Fibroblast of the conjunctiva (primary cell): ENCODE data around the gene DNAJB11.
"Not testable (repeated sequence)": the region's sequence is repeated elsewhere in the genome, so short reads cannot be mapped to it uniquely, and the experiment has no call there.

ENCODE experiments used
- DNase-seq: peaks from one replicate; pipeline ENCODE4 v3.0.0-alpha.2; 2010; ENCODE audit warnings: low read depth

The DNAJB11 gene

DNA sequence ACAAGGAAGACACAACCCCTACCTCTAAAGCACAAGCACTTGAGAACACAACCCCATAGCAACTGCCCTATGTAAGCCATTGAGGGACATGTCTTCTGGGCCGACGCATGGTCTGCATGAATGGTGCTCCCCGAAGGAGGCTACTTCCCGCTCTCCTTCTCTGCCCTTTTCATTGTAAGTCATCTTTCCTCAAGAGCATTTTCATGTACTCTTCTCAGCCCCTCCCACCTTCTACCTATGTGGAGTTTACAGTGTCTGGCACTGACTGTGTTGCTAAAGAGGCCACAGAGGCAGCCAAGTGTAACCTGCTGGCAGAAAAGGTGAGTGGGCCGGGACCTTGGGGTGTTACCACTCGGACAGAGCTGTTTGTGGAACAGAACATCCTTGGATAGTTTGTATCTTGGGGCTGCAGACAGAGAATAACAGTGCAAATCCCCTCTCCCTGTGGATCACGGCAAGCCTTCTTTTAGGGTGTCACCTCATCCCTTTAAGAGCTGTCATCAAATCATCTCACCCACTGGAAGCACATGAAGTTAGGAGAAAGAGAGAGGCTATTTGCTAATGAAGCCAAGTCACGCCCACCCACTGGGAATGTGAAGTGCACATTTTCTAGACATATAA, 47.9 kb downstream of the DNAJB11 start:
- DNase-seq: no peak

DNA sequence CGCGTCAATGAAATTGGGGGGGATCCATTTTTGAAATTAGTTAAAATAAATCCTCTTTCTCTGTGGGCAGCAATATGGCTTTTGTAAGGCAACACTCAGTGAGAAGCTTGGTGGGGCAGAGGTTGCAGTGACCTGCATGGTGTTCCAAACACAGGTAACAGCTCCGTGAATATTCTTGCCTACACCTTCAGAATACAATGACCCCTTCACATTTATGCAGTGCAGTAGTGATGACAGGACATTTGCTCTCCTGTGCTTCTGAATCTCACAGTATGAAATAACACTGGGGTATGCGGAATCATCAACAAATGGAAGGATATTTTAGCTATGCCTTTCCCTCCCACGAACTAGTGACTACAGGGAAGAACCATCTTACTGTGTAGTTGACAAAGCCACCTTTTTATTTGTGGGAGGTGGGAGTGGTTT, 49.3 kb downstream of the DNAJB11 start:
- DNase-seq: no peak

DNA sequence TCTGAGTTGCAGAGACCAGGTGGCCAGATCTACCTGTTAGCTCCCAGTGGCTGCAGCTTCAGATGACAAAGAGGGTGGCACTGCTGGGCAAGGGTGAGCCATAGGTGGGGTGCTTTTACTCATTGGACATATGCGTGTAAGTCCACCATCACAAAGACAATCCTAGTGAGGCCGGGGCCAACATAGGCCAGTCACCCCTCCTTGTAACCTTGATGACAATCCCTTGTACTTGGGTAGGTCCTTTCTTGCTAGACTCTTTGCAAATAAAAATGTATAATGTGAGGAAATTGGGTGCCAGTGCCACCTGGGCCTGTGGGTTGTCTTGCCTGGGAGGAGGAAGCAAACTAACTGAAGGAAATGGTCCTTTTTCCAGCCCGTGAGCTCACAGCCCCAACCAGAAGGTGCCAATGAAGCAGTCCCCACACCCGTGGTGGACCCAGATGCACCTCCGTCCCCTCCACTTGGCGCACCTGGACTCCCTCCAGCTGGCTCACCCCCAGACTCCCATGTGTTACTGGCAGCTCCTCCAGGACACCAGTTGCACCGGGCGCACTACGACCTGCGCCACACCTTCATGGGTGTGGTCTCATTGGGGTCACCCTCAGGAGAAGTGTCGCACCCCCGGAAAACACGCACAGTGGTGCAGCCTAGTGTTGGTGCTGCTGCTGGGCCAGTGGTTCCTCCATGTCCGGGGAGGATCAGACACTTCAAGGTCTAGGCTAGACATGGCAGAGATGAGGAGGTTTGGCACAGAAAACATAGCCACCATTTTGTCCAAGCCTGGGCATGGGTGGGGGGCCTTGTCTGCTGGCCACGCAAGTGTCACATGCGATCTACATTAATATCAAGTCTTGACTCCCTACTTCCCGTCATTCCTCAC, 49.9 kb downstream of the DNAJB11 start:
- DNase-seq: no peak

DNA sequence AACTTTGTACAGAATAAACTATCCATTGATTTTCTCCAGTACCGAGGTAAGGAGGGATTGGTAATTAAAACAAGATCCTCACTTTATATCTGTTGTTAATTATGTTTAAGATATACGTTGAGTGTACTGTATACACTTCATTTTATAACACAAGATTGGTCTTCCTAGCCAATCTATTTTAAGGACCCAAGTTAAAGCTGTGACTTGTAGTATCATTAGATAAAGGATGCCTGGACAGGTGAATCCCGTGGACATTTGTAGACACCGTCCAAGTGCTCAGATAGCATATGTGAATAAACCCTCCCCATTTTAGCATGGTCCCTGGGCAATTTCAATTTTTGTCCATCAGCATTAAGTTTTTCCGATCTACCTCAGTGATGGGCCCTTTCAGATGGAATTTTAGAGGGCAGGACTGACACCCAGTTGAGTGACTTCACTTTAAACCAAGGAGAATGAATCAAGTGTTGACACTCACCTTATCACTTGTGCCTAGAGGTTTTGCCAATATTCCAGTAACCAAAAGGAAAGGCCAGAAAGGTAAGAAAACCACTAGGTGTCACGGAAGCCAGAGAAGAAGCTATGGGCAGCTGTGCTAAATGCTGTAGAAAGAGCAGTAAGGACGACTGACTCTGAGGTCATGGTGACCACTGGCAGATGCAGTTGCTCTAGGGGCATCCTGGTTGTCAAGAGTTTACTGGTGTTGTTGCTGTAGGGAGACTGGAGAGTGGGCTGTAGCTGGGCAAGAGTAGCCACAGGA, 51.6 kb downstream of the DNAJB11 start:
- DNase-seq: no peak

DNA sequence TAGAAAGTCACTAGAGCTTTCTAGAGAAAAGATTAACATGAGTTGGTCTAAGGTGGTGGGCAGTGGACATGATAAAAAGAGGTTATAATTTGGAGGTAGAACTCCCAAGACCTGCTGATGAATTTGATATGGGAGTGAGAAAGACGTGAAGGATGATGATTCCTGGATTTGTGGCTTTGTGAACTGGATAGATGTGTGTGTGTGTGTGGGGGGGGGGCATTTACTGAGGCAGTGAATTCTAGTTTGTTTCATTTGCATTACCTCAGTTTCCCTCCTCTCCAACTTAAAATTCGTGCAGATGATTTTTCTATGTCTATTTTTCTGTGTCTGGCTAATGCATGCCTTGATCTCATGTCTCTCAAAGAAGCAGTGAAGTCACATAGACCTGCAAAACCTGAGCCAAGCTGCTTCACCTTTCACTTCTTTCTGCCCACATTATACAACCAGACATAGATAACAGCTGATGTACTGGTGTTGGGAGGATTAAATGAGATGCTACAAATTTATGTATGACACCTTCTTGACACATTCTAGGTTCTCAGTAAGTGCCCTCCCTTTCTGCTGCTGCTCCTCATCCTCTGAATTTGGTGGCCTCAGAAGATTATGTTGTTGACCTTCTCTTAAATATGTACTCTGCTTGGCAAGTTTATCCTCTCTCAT, 52.3 kb downstream of the DNAJB11 start:
- DNase-seq: no peak

DNA sequence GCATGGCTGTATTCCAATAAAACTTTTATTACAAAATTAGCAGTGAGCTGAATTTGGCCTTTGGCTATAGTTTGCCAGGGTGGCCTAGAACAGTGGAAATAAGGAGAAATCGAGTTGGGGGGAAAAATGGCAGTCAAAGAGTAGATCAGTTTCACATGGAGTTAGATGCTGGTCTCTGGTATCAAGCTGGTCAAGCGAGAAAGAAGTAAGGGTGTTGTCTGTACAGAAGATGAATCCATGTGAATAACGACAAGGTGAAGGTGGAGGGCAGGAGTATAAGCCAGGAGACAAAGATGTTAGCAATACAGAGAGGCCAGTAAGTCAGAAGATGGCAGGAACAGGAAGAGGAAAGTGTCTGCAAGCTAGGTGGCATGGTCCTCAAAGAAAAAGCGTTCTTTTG, 54.1 kb downstream of the DNAJB11 start:
- no peak for DNase-seq

DNA sequence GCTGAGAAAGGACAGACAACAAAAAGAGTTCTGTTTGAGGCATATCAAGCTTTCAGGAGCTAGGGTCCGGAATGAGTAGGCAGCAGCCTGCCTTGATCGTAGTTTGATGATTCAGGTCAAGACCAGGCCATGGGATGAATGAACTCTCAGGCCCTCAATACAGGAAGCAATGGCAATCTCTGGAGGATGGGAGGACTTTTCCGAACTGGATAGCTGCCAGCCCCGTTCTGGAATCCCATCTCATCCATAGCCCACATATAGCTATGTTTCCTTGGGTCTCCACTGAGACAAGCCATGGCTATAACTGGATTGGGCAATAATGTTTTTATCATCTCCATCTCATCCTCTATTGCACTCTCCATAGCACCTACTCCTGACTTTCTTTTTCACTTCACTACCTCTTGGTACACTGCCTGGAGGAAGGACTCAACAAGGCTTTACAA, 55.1 kb downstream of the DNAJB11 start:
- no peak for DNase-seq

DNA sequence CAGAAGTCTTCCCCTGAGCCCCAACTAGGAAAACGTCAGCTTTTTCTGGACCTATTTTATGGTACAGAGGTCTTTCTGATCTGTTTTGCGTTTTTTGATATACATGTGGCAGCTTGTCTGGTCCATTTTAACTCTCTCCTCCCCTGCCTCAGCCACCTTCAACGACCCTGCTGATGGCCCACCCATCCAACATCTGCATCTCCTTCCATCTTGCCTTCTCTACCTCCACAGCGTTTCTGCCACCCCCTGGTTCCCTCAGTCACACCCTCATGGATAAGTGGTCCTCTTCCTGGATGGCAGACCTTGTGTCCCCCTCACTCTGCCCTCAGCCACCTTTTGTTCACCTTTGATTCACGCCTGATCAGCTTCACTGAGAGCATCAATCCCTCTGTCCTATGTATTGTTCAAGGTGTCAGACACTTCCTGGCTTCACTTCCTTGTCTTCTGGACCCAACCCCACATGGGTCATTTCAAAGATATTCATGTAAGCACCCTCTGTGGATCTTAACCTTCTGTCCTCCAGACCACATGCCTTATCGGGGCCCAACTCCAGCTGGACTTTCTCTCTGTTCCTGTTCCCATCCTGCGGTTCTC, 55.8 kb downstream of the DNAJB11 start:
- no peak for DNase-seq

DNA sequence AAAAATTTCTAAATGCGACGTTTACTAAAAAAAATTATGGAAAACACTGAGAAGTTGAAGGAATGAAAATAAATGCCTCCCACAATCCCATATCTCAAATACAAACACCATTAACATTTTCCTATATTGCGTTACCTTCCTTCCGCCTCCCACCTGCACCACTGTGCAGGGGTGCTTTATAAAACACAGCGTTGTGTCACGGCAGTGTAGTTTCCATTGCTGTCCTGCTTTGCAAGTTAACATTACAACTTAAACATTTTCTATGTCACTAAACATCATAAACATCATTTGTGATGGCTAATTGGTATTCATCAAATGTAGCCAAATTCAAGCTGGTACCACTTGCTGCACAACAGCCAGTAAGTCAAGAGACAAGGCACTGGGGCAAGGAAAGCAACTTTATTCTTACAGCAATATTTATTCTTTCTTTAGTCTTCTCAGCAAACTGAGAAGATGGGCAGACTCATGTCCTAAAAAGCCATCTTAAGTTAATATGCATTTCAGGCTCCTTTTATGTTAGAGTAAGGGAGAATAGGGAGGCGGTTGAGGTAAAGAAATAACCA, 57.4 kb downstream of the DNAJB11 start:
- DNase-seq: no peak

DNA sequence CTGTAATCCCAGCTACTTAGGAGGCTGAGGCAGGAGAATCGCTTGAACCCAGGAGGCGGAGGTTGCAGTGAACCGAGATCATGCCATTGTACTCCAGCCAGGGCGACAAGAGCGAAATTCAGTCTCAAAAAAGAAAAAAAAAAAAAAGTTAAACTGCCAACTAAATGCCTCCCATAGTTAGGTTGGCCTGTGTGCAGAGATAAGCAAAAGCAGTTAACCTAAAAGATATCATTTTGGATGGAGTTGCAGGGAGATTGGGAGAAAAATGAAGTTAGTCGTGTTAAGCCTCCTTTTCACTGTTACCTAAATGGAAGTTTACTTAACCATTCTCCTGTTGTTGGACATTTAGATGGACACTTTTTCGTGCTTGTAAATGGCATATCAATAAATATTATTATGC, 58.2 kb downstream of the DNAJB11 start:
- DNase-seq: no peak

DNA sequence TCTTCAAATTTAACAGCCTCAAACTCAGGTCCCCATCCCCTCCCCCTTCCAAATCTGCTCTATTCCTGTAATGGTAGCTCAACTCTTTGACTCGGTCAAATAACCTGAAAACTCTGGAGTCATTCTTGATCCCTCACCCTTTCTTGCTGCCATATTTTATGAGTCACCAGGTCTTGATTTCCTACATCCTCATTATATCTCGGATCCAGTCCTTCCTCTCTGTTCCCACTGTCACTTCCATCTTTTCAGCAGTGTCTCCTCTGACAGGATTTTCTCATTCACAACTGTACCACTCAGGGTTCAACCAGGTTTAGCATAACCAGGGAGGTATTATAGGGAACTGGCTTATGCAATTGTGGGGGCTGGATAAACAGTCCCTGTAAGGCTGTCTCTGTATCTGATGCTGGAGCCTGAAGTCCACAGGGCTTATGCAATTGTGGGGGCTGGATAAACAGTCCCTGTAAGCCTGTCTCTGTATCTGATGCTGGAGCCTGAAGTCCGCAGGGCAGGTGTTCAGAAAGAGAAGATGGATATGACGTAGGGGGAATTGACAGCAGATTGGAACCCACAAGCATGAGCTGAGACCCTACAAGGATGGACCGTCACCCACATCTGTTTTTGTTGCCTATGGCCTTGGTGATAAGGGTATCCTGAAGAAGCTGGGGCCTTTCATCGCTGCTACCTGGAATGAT, 60.6 kb downstream of the DNAJB11 start:
- no peak for DNase-seq

DNA sequence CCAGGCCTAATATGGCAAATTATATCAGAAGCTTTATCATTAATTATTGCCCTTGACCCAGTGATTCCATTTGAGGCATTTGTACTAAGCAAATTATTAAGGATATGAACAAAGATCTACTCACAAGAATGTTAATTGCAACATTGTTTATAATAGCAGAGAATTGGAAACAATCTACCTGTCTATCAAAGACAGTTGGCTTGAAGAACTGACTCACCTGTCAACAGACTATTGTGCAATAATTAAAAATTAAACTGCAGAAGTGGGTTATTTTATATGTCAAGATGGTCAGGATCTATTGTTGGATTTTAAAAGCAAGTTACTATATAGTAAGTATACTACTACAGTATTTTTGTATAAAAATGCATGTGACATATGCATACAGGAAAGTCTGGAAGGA, 63.0 kb downstream of the DNAJB11 start:
- DNase-seq: no peak

DNA sequence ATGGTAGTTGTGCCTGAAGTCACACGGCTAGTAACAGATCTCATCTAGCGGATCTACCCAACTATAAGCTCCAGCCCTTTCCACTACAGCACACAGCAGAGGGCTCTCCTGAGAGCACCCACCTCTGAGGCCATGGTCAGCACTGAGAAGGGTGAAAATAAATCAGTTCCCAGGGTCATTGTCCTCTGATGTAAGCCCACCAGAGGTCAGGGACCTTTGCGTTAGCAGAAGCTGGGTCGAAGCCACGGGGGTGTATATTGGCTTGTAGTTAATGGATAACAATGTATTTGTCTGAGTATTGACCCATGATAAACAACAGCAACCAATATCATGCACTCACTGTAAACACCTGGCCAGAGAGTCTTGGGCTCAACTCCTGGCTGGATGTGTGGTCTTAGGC, 63.7 kb downstream of the DNAJB11 start:
- not testable (repeated sequence) for DNase-seq
